Measurements from ENCODE around the gene KIF19. TPM values are rescaled to one million over a fixed set of nuclear protein-coding genes. Genes with fewer than 3 reads are reported as not detected.
"Not testable (repeated sequence)": the region's sequence is repeated elsewhere in the genome, so short reads cannot be mapped to it uniquely, and the experiment has no call there.

The KIF19 gene
- not detected in 2 replicates for total RNA-seq
- long read RNA-seq: 0 reads

- H3K27me3 Mint-ChIP-seq (ENCODE audit: unreplicated experiment): peaks cover 47% of the 10 kb centered on the region
- H3K4me3 Mint-ChIP-seq (ENCODE audit: unreplicated experiment): peak within 1 kb of the TSS; percentile 18
- H3K4me1 Mint-ChIP-seq (ENCODE audit: unreplicated experiment): peaks cover 2% of the 10 kb centered on the region
- no peak within 1 kb of the TSS for H3K27ac Mint-ChIP-seq (ENCODE audit: unreplicated experiment)
- no peaks in the 10 kb centered on the region for H3K36me3 Mint-ChIP-seq (ENCODE audit: unreplicated experiment)
- H3K9me3 Mint-ChIP-seq (ENCODE audit: unreplicated experiment): no peaks in the 10 kb centered on the region
- DNase-seq (ENCODE audit: extremely low spot score, unreplicated experiment): no peak
- TF ChIP-seq, protein P1, sequence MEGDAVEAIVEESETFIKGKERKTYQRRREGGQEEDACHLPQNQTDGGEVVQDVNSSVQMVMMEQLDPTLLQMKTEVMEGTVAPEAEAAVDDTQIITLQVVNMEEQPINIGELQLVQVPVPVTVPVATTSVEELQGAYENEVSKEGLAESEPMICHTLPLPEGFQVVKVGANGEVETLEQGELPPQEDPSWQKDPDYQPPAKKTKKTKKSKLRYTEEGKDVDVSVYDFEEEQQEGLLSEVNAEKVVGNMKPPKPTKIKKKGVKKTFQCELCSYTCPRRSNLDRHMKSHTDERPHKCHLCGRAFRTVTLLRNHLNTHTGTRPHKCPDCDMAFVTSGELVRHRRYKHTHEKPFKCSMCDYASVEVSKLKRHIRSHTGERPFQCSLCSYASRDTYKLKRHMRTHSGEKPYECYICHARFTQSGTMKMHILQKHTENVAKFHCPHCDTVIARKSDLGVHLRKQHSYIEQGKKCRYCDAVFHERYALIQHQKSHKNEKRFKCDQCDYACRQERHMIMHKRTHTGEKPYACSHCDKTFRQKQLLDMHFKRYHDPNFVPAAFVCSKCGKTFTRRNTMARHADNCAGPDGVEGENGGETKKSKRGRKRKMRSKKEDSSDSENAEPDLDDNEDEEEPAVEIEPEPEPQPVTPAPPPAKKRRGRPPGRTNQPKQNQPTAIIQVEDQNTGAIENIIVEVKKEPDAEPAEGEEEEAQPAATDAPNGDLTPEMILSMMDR (IDR thresholded peaks at IDR 0.05): no peak
These were observed at the start of gene KIF19 for GRCh38 chr17:74325743-74326379. KIF19 (plus strand) TSS chr17:74326226; CDS start chr17:74326350, 124 bp downstream.

DNA sequence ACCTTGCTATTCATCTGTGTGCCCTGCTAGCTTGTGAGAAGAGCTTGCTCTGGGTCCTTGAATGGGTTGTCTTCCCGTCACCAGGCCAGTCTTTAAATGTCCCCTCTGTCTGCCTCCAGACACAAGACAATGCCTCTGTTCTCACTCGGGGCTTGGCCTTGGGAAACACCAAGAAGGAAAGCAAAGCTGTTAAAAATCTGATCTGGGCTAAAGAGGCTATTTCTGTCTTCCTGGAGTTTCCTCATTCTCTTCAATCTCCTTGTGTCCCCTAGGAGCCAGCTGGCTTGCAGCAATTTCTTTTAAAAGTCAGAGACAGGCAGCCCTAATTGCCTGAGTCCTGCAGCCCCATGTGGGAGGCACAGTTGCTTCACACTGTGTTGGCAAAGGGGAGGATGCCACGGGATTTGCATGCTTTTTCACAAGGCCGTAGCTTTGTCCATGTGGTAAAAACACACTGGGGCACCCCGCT is 49.5 kb upstream of the KIF19 start:
- DNase-seq (ENCODE audit: extremely low spot score, unreplicated experiment): no peak
- H3K4me1 Mint-ChIP-seq (ENCODE audit: unreplicated experiment): peaks cover 25% of the 10 kb centered on the region
- TF ChIP-seq, protein P1 (IDR thresholded peaks at IDR 0.05): no peak
- H3K36me3 Mint-ChIP-seq (ENCODE audit: unreplicated experiment): no peaks in the 10 kb centered on the region
- H3K9me3 Mint-ChIP-seq (ENCODE audit: unreplicated experiment): no peaks in the 10 kb centered on the region
- no peak overlapping the region for H3K27ac Mint-ChIP-seq (ENCODE audit: unreplicated experiment)
- no peak overlapping the region for H3K4me3 Mint-ChIP-seq (ENCODE audit: unreplicated experiment)
- H3K27me3 Mint-ChIP-seq (ENCODE audit: unreplicated experiment): peaks cover 23% of the 10 kb centered on the region

- no peak overlapping the region for H3K27ac Mint-ChIP-seq (ENCODE audit: unreplicated experiment)
- no peaks in the 10 kb centered on the region for H3K36me3 Mint-ChIP-seq (ENCODE audit: unreplicated experiment)
- no peak overlapping the region for H3K4me3 Mint-ChIP-seq (ENCODE audit: unreplicated experiment)
- TF ChIP-seq, protein P1 (IDR thresholded peaks at IDR 0.05): no peak
- peaks cover 15% of the 10 kb centered on the region for H3K4me1 Mint-ChIP-seq (ENCODE audit: unreplicated experiment)
- H3K27me3 Mint-ChIP-seq (ENCODE audit: unreplicated experiment): peaks cover 19% of the 10 kb centered on the region
- no peak for DNase-seq (ENCODE audit: extremely low spot score, unreplicated experiment)
- H3K9me3 Mint-ChIP-seq (ENCODE audit: unreplicated experiment): no peaks in the 10 kb centered on the region
These were observed 48.1 kb upstream of the KIF19 start for GRCh38 chr17:74277935-74278334.

DNA sequence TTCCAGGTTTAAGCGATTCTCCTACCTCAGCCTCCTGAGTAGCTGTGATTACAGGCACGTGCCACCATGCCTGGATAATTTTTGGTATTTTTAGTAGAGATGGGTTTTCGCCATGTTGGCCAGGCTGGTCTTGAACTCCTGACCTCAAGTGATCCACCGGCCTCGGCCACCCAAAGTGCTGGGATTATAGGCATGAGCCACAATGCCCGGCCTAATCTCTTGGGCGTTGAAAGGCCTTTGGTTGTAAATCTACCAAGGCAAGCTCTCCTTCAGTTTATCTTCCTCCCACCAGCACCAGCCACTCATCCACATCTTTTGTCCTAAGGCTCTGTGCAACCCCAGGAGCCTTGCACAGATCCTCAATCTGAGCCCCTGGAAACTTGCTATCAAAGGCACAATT is 46.4 kb upstream of the KIF19 start:
- not testable (repeated sequence) for H3K27ac Mint-ChIP-seq (ENCODE audit: unreplicated experiment); H3K27me3 Mint-ChIP-seq (ENCODE audit: unreplicated experiment); H3K9me3 Mint-ChIP-seq (ENCODE audit: unreplicated experiment); H3K4me3 Mint-ChIP-seq (ENCODE audit: unreplicated experiment); DNase-seq (ENCODE audit: extremely low spot score, unreplicated experiment); H3K36me3 Mint-ChIP-seq (ENCODE audit: unreplicated experiment)
- H3K4me1 Mint-ChIP-seq (ENCODE audit: unreplicated experiment): peaks cover 11% of the 10 kb centered on the region

DNA sequence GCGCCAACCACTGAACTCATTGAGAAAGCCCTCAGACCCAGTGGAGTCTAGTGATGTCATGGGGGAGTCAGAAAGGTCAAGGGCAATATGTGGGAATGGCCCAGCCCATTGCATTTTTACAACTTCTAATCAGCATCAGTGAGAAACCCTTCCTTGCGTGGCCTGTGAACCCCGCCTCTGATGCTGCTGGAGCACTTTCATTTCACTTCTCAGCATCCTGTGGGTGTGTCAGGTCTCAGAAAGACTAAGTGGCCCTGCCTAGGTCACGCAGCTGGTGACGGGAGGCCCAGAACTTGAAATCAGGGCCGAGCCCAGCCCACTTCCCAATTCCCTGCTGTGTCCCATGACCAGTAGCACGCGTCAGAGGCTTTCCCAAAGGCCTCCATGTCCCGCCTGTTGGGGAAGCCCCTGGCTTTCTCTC is 45.9 kb upstream of the KIF19 start:
- Mint-ChIP-seq H3K27me3 (ENCODE audit: unreplicated experiment) (peaks cover 9% of the 10 kb centered on the region), H3K27ac (ENCODE audit: unreplicated experiment) (no peak overlapping the region), H3K4me1 (ENCODE audit: unreplicated experiment) (peaks cover 11% of the 10 kb centered on the region), H3K4me3 (ENCODE audit: unreplicated experiment) (no peak overlapping the region), H3K36me3 (ENCODE audit: unreplicated experiment) (no peaks in the 10 kb centered on the region), H3K9me3 (ENCODE audit: unreplicated experiment) (no peaks in the 10 kb centered on the region)
- no peak for DNase-seq (ENCODE audit: extremely low spot score, unreplicated experiment)
- TF ChIP-seq, protein P1 (IDR thresholded peaks at IDR 0.05): no peak
